IPS-18a (cell line): Measurements from ENCODE around the gene C17orf75.
"Not testable (repeated sequence)": the region's sequence is repeated elsewhere in the genome, so short reads cannot be mapped to it uniquely, and the experiment has no call there.

Experiments used
- H3K27ac ChIP-seq: one replicate; pipeline ENCODE4 v1.5.1; 2013; ENCODE audit warnings: low read length
- H3K27me3 ChIP-seq: one replicate; pipeline ENCODE4 v1.6.1; 2013; ENCODE audit warnings: mild to moderate bottlenecking, low read length; ENCODE audit not compliant: control insufficient read depth, insufficient read depth
- H3K36me3 ChIP-seq: one replicate; pipeline ENCODE4 v1.6.1; 2013; ENCODE audit warnings: low read depth, low read length; ENCODE audit not compliant: control insufficient read depth
- H3K4me1 ChIP-seq: one replicate; pipeline ENCODE4 v1.6.1; 2013; ENCODE audit warnings: low read depth, low read length; ENCODE audit not compliant: control insufficient read depth
- H3K4me3 ChIP-seq: one replicate; pipeline ENCODE4 v1.5.1; 2013; ENCODE audit warnings: low read length
- H3K9ac ChIP-seq: one replicate; pipeline ENCODE4 v1.6.1; 2013; ENCODE audit warnings: mild to moderate bottlenecking, low read length, moderate library complexity
- H3K9me3 ChIP-seq: one replicate; pipeline ENCODE4 v1.6.1; 2013; ENCODE audit warnings: low read depth, low read length; ENCODE audit not compliant: control insufficient read depth

Gene C17orf75

GRCh38 chr17:32341857-32342602 lies at the start of gene C17orf75:
C17orf75 (minus strand) TSS chr17:32342173; CDS start chr17:32342139, 34 bp downstream.
- Histone ChIP-seq H3K27ac (peak within 1 kb of the TSS; percentile 36), H3K9ac (peak within 1 kb of the TSS; percentile 85), H3K27me3 (no peaks in the 10 kb centered on the region), H3K9me3 (no peaks in the 10 kb centered on the region), H3K4me3 (peak within 1 kb of the TSS; percentile 75), H3K4me1 (peaks cover 9% of the 10 kb centered on the region), H3K36me3 (peaks cover 22% of the 10 kb centered on the region)

- H3K27ac ChIP-seq = no peak overlapping the region
Measured at GRCh38 chr17:32388613-32389459, 46.9 kb upstream of the C17orf75 start.

GRCh38 chr17:32388128-32388527 lies 46.2 kb upstream of the C17orf75 start:
- not testable (repeated sequence) for H3K36me3 ChIP-seq, H3K9ac ChIP-seq, H3K27me3 ChIP-seq, H3K4me1 ChIP-seq, H3K4me3 ChIP-seq, H3K9me3 ChIP-seq, H3K27ac ChIP-seq

More at GRCh38 chr17:32388613-32389459, 46.9 kb upstream of the C17orf75 start:
- H3K27me3 ChIP-seq = no peaks in the 10 kb centered on the region
- no peak overlapping the region for H3K9ac ChIP-seq
- no peaks in the 10 kb centered on the region for H3K4me1 ChIP-seq
- no peaks in the 10 kb centered on the region for H3K9me3 ChIP-seq
- no peaks in the 10 kb centered on the region for H3K36me3 ChIP-seq
- no peak overlapping the region for H3K4me3 ChIP-seq

GRCh38 chr17:32386844-32387243 lies 44.9 kb upstream of the C17orf75 start:
- Histone ChIP-seq H3K9ac (no peak overlapping the region), H3K4me3 (no peak overlapping the region), H3K4me1 (no peaks in the 10 kb centered on the region), H3K36me3 (peaks cover 6% of the 10 kb centered on the region), H3K27me3 (no peaks in the 10 kb centered on the region), H3K9me3 (no peaks in the 10 kb centered on the region), H3K27ac (no peak overlapping the region)

GRCh38 chr17:32385971-32386370 lies 44.0 kb upstream of the C17orf75 start:
- Histone ChIP-seq H3K4me3 (no peak overlapping the region), H3K9ac (no peak overlapping the region), H3K27me3 (no peaks in the 10 kb centered on the region), H3K36me3 (peaks cover 9% of the 10 kb centered on the region), H3K9me3 (no peaks in the 10 kb centered on the region), H3K27ac (no peak overlapping the region), H3K4me1 (no peaks in the 10 kb centered on the region)

GRCh38 chr17:32385121-32385520 lies 43.1 kb upstream of the C17orf75 start:
- Histone ChIP-seq H3K27me3 (no peaks in the 10 kb centered on the region), H3K4me1 (no peaks in the 10 kb centered on the region), H3K9ac (no peak overlapping the region), H3K36me3 (peaks cover 14% of the 10 kb centered on the region), H3K27ac (no peak overlapping the region), H3K4me3 (no peak overlapping the region), H3K9me3 (no peaks in the 10 kb centered on the region)

- Histone ChIP-seq H3K9ac (no peak overlapping the region), H3K36me3 (peaks cover 25% of the 10 kb centered on the region), H3K9me3 (no peaks in the 10 kb centered on the region), H3K27me3 (no peaks in the 10 kb centered on the region), H3K4me3 (no peak overlapping the region), H3K4me1 (no peaks in the 10 kb centered on the region), H3K27ac (no peak overlapping the region)
Measured at GRCh38 chr17:32383926-32384434, 42.0 kb upstream of the C17orf75 start.

- Histone ChIP-seq H3K9ac (no peak overlapping the region), H3K27me3 (no peaks in the 10 kb centered on the region), H3K27ac (no peak overlapping the region), H3K36me3 (peaks cover 38% of the 10 kb centered on the region), H3K9me3 (no peaks in the 10 kb centered on the region), H3K4me3 (no peak overlapping the region), H3K4me1 (no peaks in the 10 kb centered on the region)
Measured at GRCh38 chr17:32382526-32383223, 40.7 kb upstream of the C17orf75 start.

GRCh38 chr17:32370426-32370825 lies 28.5 kb upstream of the C17orf75 start:
- Histone ChIP-seq H3K9ac (no peak overlapping the region), H3K4me1 (no peaks in the 10 kb centered on the region), H3K4me3 (no peak overlapping the region), H3K27me3 (no peaks in the 10 kb centered on the region), H3K27ac (no peak overlapping the region), H3K36me3 (peaks cover 97% of the 10 kb centered on the region), H3K9me3 (no peaks in the 10 kb centered on the region)

- Histone ChIP-seq H3K36me3 (peaks cover 95% of the 10 kb centered on the region), H3K27me3 (no peaks in the 10 kb centered on the region), H3K9ac (no peak overlapping the region)
Measured at GRCh38 chr17:32361270-32361669, 19.3 kb upstream of the C17orf75 start.

GRCh38 chr17:32357615-32358014 lies 15.6 kb upstream of the C17orf75 start:
- peaks cover 88% of the 10 kb centered on the region for H3K36me3 ChIP-seq
- no peaks in the 10 kb centered on the region for H3K9me3 ChIP-seq
- no peak overlapping the region for H3K4me3 ChIP-seq
- H3K27me3 ChIP-seq = no peaks in the 10 kb centered on the region
- no peak overlapping the region for H3K9ac ChIP-seq
- peaks cover 1% of the 10 kb centered on the region for H3K4me1 ChIP-seq
- no peak overlapping the region for H3K27ac ChIP-seq

More at GRCh38 chr17:32361270-32361669, 19.3 kb upstream of the C17orf75 start:
- no peak overlapping the region for H3K27ac ChIP-seq
- no peaks in the 10 kb centered on the region for H3K9me3 ChIP-seq
- H3K4me1 ChIP-seq = no peaks in the 10 kb centered on the region
- no peak overlapping the region for H3K4me3 ChIP-seq
